ENCODE measurements around the gene SEMA6A.
"Not testable (repeated sequence)": the region's sequence is repeated elsewhere in the genome, so short reads cannot be mapped to it uniquely, and the experiment has no call there.

DNA sequence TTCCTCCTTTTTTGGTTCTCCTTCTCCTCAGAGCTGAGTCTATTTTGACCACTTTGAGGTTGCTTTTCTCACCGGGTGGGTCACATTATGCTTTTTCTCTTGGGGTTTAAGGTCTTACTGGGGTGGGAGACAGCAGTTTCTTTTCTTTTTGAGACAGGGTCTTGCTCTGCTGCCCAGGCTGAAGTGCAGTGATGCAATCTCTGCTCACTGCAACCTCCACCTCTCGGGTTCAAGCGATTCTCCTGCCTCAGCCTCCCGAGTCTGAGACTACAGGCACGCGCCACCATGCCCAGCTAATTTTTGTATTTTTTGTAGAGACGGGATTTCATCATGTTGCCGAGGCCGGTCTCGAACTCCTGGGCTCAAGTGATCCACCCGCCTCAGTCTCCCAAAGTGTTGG is 51.4 kb downstream of the SEMA6A start:
- TF ChIP-seq, protein P1, sequence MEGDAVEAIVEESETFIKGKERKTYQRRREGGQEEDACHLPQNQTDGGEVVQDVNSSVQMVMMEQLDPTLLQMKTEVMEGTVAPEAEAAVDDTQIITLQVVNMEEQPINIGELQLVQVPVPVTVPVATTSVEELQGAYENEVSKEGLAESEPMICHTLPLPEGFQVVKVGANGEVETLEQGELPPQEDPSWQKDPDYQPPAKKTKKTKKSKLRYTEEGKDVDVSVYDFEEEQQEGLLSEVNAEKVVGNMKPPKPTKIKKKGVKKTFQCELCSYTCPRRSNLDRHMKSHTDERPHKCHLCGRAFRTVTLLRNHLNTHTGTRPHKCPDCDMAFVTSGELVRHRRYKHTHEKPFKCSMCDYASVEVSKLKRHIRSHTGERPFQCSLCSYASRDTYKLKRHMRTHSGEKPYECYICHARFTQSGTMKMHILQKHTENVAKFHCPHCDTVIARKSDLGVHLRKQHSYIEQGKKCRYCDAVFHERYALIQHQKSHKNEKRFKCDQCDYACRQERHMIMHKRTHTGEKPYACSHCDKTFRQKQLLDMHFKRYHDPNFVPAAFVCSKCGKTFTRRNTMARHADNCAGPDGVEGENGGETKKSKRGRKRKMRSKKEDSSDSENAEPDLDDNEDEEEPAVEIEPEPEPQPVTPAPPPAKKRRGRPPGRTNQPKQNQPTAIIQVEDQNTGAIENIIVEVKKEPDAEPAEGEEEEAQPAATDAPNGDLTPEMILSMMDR (IDR thresholded peaks at IDR 0.05), result not testable (repeated sequence)
- TF ChIP-seq POLR2A (IDR thresholded peaks at IDR 0.05), result not testable (repeated sequence)

Data from Peyer's patch (tissue), 4 donors.